ENCODE data around the gene ATMIN. TPM values are rescaled to one million over a fixed set of nuclear protein-coding genes. Genes with fewer than 3 reads are reported as not detected.

ATMIN gene
- total RNA-seq, 1 experiment from 2014 or later: 54.5 TPM

- BruUV-seq (replicated peaks): no TSS peak
- intact Hi-C loops (cut with micrococcal nuclease; ENCODE audit: unreplicated experiment): no loop called here
- H3K9me3 Mint-ChIP-seq (ENCODE audit: unreplicated experiment): no peaks in the 10 kb centered on the region
- H3K27ac Mint-ChIP-seq (ENCODE audit: unreplicated experiment): no peak overlapping the region
- H3K36me3 ChIP-seq (ENCODE audit: control insufficient read depth, insufficient read depth, low read length): peaks cover 4% of the 10 kb centered on the region
- H3K4me1 ChIP-seq: no peaks in the 10 kb centered on the region
- TF ChIP-seq CTCF (IDR thresholded peaks at IDR 0.05; ENCODE audit: insufficient read depth in 1 of 2, low read depth in 1 of 2, low read length in 1 of 2, severe bottlenecking in 1 of 2, unreplicated experiment in 1 of 2): no peak
- H3K4me3 Mint-ChIP-seq (ENCODE audit: unreplicated experiment): no peak overlapping the region
- no peaks in the 10 kb centered on the region for H3K27me3 ChIP-seq (replicated peaks; ENCODE audit: control insufficient read depth, insufficient read depth, low read length)
- DNase-seq: no peak
- no peaks in the 10 kb centered on the region for H3K27me3 Mint-ChIP-seq (ENCODE audit: insufficient read depth, unreplicated experiment)
- ChIA-PET CTCF (no interaction called here), POLR2A (no interaction called here)
- H3K4me3 ChIP-seq (ENCODE audit: low read depth, low read length): no peak overlapping the region
- peaks cover 56% of the 10 kb centered on the region for H3K36me3 Mint-ChIP-seq (ENCODE audit: insufficient read depth, unreplicated experiment)
- H3K9me3 ChIP-seq: no peaks in the 10 kb centered on the region
- H3K4me1 Mint-ChIP-seq (ENCODE audit: low read depth, unreplicated experiment): no peaks in the 10 kb centered on the region
Observed at GRCh38 chr16:81042821-81043220, 7.2 kb downstream of the ATMIN start.

- no peak overlapping the region for H3K4me3 ChIP-seq (ENCODE audit: low read depth, low read length)
- no peak overlapping the region for H3K4me3 Mint-ChIP-seq (ENCODE audit: unreplicated experiment)
- H3K36me3 ChIP-seq (ENCODE audit: control insufficient read depth, insufficient read depth, low read length): no peaks in the 10 kb centered on the region
- no peak overlapping the region for H3K27ac Mint-ChIP-seq (ENCODE audit: unreplicated experiment)
- DNase-seq: no peak
- no TSS peak for BruUV-seq (replicated peaks)
- intact Hi-C loops (cut with micrococcal nuclease; ENCODE audit: unreplicated experiment): no loop called here
- H3K4me1 Mint-ChIP-seq (ENCODE audit: low read depth, unreplicated experiment): no peaks in the 10 kb centered on the region
- no peaks in the 10 kb centered on the region for H3K27me3 ChIP-seq (replicated peaks; ENCODE audit: control insufficient read depth, insufficient read depth, low read length)
- H3K9me3 Mint-ChIP-seq (ENCODE audit: unreplicated experiment): peaks cover 13% of the 10 kb centered on the region
- no peak for TF ChIP-seq CTCF (IDR thresholded peaks at IDR 0.05; ENCODE audit: insufficient read depth in 1 of 2, low read depth in 1 of 2, low read length in 1 of 2, severe bottlenecking in 1 of 2, unreplicated experiment in 1 of 2)
- no peaks in the 10 kb centered on the region for H3K4me1 ChIP-seq
- peaks cover 5% of the 10 kb centered on the region for H3K36me3 Mint-ChIP-seq (ENCODE audit: insufficient read depth, unreplicated experiment)
- peaks cover 3% of the 10 kb centered on the region for H3K27me3 Mint-ChIP-seq (ENCODE audit: insufficient read depth, unreplicated experiment)
- CTCF ChIA-PET: no interaction called here
- peaks cover under 1% of the 10 kb centered on the region for H3K9me3 ChIP-seq
- POLR2A ChIA-PET: no interaction called here
Observed at GRCh38 chr16:81053761-81054160, 18.1 kb downstream of the ATMIN start.

GRCh38 chr16:81060576-81061306 is 25.1 kb downstream of the ATMIN start:
- CTCF ChIA-PET: no interaction called here
- intact Hi-C loops (cut with micrococcal nuclease; ENCODE audit: unreplicated experiment): no loop called here
- no peaks in the 10 kb centered on the region for H3K27me3 ChIP-seq (replicated peaks; ENCODE audit: control insufficient read depth, insufficient read depth, low read length)
- H3K4me3 ChIP-seq (ENCODE audit: low read depth, low read length): no peak overlapping the region
- Mint-ChIP-seq H3K4me1 (ENCODE audit: low read depth, unreplicated experiment) (no peaks in the 10 kb centered on the region), H3K27ac (ENCODE audit: unreplicated experiment) (no peak overlapping the region), H3K4me3 (ENCODE audit: unreplicated experiment) (no peak overlapping the region), H3K36me3 (ENCODE audit: insufficient read depth, unreplicated experiment) (no peaks in the 10 kb centered on the region), H3K9me3 (ENCODE audit: unreplicated experiment) (no peaks in the 10 kb centered on the region), H3K27me3 (ENCODE audit: insufficient read depth, unreplicated experiment) (no peaks in the 10 kb centered on the region)
- POLR2A ChIA-PET: no interaction called here
- H3K9me3 ChIP-seq: no peaks in the 10 kb centered on the region
- DNase-seq: no peak
- no peaks in the 10 kb centered on the region for H3K36me3 ChIP-seq (ENCODE audit: control insufficient read depth, insufficient read depth, low read length)
- no TSS peak for BruUV-seq (replicated peaks)
- H3K4me1 ChIP-seq: peaks cover 8% of the 10 kb centered on the region; the same call in 1 of the 2 replicates
- TF ChIP-seq CTCF (IDR thresholded peaks at IDR 0.05; ENCODE audit: insufficient read depth in 1 of 2, low read depth in 1 of 2, low read length in 1 of 2, severe bottlenecking in 1 of 2, unreplicated experiment in 1 of 2): no peak

Measured in Caco-2 (cell line).